ENCODE data around the gene FLNB.
"Not testable (repeated sequence)": the region's sequence is repeated elsewhere in the genome, so short reads cannot be mapped to it uniquely, and the experiment has no call there.

FLNB gene

DNA sequence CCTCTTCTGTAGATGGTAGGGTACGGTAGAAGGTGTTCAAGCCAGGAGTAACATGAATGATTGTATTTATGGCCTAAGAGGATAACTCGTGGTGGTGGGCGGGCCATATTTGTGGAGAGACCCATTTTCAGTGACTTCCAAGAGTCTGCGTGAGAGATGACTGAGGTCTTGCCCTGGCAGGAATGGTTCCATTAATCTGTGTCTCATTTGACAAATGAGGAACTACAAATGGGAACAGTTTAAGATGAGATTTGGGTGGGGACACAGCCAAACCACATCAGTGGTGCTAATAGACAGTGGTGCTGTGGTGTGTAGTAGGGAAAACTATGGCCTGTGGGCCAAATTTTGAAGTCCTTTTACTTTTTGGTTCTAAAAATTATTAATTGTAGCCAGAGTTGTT is 47.1 kb downstream of the FLNB start:
- DNase-seq: no peak

DNA sequence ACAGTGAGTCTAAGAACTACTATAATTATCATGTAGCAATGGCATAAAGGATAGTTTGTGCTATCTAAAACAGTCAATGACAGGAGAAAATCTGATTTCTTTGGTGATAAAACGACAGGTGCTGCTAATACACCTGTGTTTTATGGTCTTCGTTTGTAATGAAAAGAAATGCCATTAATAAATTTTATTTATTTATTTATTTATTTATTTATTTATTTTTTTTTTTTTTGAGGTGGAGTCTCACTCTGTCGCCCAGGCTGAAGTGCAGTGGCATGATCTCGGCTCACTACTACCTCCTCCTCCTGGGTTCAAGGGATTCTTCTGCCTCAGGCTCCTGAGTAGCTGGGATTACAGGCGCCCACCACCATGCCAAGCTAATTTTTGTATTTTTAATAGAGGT is 47.7 kb downstream of the FLNB start:
- DNase-seq: not testable (repeated sequence)

- no peak for DNase-seq
These were observed 50.4 kb downstream of the FLNB start for GRCh38 chr3:58058361-58059263.

DNA sequence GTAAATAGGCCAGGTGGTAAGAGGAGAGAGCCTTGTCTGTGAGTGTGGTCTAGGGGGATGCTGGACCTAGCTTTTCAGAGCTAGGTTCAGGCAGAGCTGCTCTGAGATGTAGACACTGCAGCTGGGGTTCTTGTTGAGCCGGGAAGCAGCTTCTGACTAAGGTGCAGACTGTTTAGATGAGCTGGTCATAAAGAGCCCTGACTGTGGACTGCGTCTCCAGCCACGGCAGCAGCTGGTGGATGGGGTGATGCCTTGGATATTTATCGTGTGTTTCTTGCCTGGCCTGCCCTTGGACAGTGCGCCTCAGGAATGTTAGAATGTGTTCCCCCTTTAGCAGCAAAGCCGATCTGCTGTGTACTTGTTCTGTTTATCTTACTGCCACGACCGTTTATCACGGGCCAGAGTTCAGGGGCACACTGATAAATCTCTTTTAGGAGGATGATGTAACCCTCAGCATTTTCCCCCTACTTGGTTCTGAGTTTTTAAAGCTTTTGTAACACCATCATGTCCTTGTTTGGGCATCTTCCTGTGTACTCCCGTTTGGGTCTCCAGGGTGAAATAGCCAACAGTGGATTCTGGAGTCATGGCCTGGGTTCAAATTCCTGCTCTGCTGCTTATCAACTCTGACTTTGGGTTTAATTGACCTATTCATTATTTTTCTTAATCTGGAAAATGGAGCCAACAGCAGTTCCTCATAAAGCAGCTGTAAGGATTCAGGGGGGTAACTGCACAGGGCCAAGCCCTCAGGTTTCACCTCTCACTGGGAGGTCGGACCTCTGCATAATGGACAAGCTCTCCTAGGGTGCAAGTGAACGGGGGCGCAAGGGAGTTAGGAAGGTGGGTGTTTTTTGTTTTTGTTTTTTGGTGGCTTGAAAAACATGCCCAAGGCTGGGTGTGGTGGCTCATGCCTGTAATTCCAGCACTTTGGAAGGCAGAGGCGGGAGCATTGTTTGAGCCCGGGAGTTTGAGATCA is 51.4 kb downstream of the FLNB start:
- no peak for DNase-seq

DNA sequence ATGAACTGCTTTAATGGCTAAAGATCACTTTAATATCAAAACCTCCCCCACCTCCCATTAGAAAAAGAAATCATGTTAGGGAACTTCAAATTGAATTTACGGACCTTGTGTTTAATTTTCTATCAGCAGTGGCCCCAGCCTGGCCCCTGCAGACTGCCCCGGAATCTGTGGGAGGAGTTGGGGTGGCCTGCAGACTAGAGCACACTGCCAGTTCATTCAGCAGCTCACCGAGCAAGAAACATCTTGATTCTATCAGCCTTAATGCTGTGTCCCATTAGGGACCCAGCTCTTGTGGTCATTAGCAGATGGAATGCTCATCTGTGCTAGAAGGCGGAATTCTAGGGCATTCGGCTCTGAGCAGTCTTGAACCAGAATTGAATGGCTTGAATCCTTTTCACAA is 54.2 kb downstream of the FLNB start:
- no peak for DNase-seq

DNA sequence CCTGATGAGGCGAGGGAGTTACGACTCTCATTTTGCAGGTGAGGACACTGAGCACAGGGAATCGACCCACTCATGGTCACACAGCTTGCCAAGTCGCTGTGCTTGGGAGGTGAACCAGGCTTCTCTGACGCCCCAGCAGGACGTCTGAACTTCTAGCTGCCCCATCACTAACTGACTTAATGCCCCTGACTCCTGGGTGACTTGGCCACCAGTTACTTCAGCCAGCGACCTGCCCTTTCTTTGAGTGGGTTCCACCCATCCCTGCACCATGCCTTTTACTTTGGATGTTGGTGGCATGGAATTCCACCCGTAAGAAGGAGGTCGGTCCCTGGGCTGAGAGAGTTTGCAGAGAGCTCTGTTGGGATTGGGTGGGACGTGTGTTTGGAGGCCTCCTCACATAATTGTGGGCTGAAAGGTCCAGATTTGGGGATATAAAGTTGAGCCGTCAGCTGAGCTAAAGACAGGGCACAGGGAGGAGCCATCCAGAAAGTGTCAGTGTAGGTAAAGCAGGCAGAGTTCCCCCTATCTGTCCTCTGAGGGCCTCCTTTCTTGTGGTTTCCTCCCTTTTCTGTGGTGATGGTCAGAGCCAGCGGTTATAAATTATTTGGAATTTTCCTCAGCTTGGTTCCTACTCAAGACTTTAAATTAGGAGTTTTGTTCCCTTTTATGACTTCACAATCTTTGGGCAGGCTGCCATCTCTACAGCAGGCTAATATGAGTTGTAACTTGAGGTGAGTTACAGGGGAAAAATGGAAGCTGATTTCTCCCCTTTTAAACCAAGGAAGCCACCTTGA is 55.0 kb downstream of the FLNB start:
- no peak for DNase-seq

GRCh38 chr3:58064923-58065638 is 56.9 kb downstream of the FLNB start:
- DNase-seq: no peak

DNA sequence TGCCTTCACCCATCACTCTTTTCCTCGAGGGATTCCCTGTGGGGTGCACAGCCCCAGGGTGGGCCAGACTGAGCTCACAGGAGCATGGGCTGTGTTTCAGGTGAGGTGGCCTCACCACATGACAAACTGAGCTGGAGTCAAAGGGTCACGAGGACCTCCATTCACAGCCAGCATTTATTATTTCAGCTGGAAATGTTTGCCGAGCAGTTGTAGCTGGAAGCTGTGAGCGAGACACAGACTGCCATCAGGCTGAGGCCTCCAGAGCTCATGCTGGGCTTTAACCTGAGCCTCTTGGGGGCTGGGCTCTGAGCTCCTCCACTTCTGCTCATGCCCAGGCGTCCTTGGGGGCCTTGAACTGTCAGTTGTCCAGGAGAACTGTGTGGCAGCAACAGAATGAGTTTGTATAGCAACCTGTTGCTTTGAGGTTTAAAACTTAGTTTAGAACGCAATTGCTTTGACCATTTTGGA is 57.5 kb downstream of the FLNB start:
- DNase-seq: no peak

DNA sequence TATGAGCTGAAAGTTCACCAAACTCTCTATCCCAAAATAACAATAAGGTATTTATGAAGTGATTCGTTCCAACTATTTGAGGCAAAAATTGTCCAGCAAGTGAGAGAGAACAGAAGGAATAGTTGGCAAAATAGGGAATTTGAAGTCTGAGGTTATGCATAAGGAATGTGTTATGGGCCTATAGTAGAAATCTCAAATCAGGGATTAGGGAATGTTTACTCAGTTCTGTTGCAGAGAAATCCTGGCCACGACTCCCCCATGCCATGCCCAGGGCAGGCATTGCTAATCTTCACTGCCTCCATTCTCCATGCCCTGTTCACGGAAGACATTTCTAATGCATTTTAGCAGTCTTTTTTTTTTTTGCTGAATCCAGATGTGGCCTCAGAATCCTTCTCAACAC is 58.6 kb downstream of the FLNB start:
- DNase-seq: no peak

GRCh38 chr3:58068122-58068809 is 60.0 kb downstream of the FLNB start:
- no peak for DNase-seq

- DNase-seq: no peak
These were observed 63.3 kb downstream of the FLNB start for GRCh38 chr3:58071480-58071971.

GRCh38 chr3:58072052-58072762 is 64.0 kb downstream of the FLNB start:
- no peak for DNase-seq

- no peak for DNase-seq
These were observed 64.5 kb downstream of the FLNB start for GRCh38 chr3:58072763-58073130.

- DNase-seq: no peak
These were observed 65.3 kb downstream of the FLNB start for GRCh38 chr3:58073301-58074108.

DNA sequence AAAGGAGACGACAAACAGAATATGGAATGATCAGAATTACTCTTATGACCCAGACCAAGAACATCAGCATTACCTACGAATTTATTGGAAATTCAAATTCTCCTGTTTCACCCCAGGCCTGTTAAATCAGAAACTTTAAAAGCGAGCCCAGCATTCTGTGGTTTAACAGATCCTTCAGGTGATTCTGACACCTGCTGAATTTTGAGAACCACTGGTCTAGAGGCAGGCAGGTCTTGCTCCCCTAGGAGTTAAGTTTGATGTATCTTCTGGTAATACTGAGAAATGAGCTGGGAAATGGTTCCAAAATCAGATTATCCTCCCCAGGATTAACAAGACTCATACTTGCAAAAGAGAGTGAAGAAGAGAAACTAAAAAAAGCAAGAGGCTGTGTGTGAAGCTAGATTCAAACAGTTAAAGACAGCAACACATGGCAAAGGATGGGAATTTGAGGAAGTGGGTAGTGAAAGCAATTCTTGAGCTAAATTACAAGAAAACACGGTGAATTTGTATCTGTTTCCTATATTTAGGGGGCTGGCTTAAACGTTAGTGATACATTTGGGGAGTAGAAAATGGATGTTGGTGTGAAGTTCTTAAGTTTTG is 66.0 kb downstream of the FLNB start:
- peak; percentile 71 for DNase-seq

GRCh38 chr3:58074997-58075396 is 66.8 kb downstream of the FLNB start:
- no peak for DNase-seq

DNA sequence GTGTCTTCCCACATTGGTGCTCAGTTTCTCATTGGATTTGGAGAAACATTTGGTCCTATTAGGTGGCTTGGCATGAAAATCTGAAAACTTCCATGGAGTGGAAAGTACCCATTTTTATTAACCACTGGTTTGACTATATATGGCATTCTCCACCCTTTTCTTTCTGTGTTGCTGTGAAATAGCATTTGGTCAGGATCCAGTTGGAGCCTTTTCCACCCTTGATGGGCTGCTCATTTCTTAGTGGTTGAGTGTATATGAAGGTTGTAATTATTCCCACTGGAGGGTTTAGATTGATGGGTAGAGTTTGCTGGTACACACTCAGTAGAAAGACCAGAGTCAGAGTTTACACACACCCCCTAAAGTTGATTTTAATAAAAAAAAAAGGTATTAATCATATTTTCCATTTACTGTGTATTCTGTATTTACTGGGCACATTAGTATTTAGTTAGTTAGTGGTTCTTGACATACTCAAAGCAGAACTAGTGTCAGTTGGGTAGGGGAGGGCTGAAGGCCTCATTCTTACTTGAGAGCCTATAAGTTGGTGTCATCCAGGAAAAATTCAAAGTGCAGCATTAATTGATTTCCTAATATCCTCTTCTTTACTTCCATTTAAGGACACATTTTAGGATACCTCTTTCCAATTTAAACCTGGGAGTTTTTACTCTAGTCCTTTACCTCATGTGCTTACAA is 69.5 kb downstream of the FLNB start:
- DNase-seq: no peak

DNA sequence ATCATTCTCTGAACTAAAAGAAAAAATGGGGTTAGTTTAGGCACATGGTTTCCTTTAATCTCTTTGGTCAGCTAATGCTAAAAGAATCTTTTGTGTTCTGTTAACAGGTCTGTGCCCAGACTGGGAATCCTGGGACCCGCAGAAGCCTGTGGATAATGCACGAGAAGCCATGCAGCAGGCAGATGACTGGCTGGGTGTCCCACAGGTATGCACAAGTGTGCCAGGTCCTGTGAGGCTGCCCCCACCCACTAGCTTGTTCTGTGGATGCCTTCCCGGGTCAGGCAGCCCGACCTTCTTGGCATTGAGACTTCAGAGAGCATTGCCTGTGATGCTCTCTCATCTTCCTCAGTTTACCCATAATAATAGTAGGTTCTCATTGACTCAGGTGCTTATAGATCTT is 70.4 kb downstream of the FLNB start:
- no peak for DNase-seq

DNA sequence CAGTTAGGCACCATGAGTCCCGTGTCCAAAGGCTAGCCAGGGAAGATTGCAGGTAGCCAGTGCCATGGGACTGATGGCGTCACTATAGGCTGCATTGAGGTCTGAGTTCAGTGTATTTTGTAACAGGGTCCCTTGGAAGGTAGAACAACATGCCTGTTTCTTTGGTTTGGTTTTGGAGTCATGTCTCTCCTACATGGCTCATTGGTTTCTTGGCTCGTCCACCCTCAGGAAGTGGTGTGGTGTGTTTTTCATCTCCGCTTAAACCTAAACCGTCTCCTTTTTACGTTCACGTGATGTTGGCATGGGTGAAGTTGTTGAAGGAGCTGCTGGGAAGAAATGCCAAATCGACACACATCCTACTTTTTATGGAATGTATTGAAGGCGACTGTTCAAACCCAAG is 71.6 kb downstream of the FLNB start:
- no peak for DNase-seq
